Bronchial epithelial cell (primary cell): ENCODE data around the gene CBFA2T2. TPM values are rescaled to one million over a fixed set of nuclear protein-coding genes. Genes with fewer than 3 reads are reported as not detected.

Source experiments
- DNase-seq: peaks from one replicate; pipeline ENCODE4 v3.0.0-alpha.2; 2010; ENCODE audit warnings: low read depth
- FAIRE-seq: peaks from 2 replicates; lab custom pipeline; 2011; peaks lifted over from hg19 to GRCh38; lab: Jason Lieb, UNC
- H3K27me3 ChIP-seq: 2 replicates; pipeline ENCODE4 v1.5.1; 2011; ENCODE audit warnings: low read length; ENCODE audit not compliant: control insufficient read depth, insufficient read depth
- H3K36me3 ChIP-seq: 2 replicates; pipeline ENCODE4 v1.5.1; 2011; ENCODE audit warnings: low read length; ENCODE audit not compliant: control insufficient read depth, insufficient read depth
- H3K4me3 ChIP-seq: 2 replicates; pipeline ENCODE4 v1.5.1; 2011; ENCODE audit warnings: mild to moderate bottlenecking, low read depth, low read length, control low read depth
- CTCF ChIP-seq: IDR thresholded peaks from 2 replicates; pipeline ENCODE4 v1.5.1; 2011; ENCODE audit warnings: mild to moderate bottlenecking, moderate library complexity, low read length, control low read depth, inconsistent platforms; ENCODE audit not compliant: insufficient read depth, severe bottlenecking
- total RNA-seq: library from RNA; depleted of rRNA; stranded (reverse); fragments of >200 nt; gene quantifications from 2 replicates; pipeline ENCODE4 v1.2.1, GENCODE V29; 2014

Gene CBFA2T2
- total RNA-seq, 1 donor from 2014 or later, result 5.3 TPM

GRCh38 chr20:33686984-33687366, 197.1 kb downstream of the CBFA2T2 start:
- FAIRE-seq (no peak), DNase-seq (no peak)
- H3K4me3 ChIP-seq, result no peak overlapping the region
- TF ChIP-seq CTCF, result no peak
- H3K36me3 ChIP-seq, result no peaks in the 10 kb centered on the region
- H3K27me3 ChIP-seq, result no peaks in the 10 kb centered on the region

- FAIRE-seq, result no peak
- H3K4me3 ChIP-seq, result no peak overlapping the region
- no peak for TF ChIP-seq CTCF
Measured at GRCh38 chr20:33687370-33687915, 197.5 kb downstream of the CBFA2T2 start.

DNA sequence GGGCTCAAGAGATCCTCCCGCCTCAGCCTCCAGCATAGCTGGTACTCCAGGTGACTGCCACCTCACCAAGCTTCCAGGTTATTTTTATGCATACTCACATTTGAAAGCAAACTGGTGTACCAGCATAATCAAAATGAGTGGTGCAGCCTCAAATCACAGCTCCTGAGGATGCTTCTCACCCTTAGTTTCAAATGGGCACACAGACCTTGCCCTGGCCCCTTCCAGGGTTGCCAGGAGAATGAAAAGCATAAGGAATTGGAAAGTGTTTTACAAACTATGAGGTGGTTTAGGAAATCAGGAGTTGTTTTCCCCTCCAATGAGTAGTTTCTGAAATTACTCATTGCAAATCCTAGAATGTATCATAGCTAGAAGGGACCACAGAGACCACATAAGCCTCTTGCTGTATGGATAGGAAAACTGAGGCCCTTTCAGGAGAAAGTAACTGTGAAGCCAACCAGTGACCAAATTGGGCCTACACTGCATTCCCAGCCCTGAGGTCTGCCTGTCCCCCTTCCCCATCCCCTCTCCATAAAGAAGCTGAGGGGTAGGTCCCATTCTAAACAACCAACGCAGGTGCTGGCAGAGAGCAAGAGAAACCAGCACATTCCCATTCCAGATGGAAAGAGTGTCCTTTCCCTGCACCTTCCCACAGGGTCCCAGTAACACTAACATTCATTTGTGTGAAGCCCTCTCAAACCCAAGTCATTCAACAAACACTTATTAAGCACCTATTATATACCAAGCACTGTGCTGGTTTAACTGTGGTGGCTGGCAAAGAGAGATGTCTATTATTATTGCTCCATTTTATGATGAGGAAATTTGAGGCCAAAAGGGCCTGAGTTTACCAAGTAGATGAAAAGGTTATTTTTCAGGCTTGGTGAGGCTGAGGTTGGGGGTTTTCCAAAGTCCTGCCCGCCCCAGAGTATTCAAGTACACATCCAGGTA, 198.4 kb downstream of the CBFA2T2 start:
- Histone ChIP-seq H3K27me3 (no peaks in the 10 kb centered on the region), H3K36me3 (no peaks in the 10 kb centered on the region), H3K4me3 (no peak overlapping the region)
- FAIRE-seq (no peak), DNase-seq (no peak)
- no peak for TF ChIP-seq CTCF

More at GRCh38 chr20:33687370-33687915, 197.5 kb downstream of the CBFA2T2 start:
- no peaks in the 10 kb centered on the region for H3K27me3 ChIP-seq
- no peaks in the 10 kb centered on the region for H3K36me3 ChIP-seq
- no peak for DNase-seq

DNA sequence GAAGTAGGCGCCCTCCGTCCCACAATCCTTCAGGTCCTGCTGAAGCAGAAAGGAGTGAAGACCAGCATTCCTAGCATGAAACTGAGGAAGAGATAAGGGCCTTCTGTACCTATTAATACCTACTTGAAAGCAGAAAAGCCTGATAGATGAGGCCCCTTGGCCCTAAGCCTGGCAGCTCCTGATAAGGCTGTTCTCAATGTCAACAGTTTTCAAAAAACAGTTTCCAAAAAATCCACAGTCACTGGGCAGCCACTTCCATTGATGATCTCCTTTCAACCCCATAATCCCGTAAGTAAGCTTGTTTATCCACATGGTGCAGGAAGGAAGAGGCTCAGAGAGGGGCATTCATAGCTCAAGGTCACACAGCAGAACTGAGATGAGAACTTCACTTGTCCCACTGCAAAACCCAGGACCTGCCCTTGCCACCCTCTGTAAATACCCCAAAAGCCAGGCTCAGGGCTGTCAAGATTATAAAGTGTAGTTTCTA, 199.1 kb downstream of the CBFA2T2 start:
- Histone ChIP-seq H3K27me3 (no peaks in the 10 kb centered on the region), H3K36me3 (no peaks in the 10 kb centered on the region), H3K4me3 (no peak overlapping the region)
- DNase-seq (no peak), FAIRE-seq (no peak)
- TF ChIP-seq CTCF, result no peak

- no peak for DNase-seq
- no peak for FAIRE-seq
- Histone ChIP-seq H3K27me3 (no peaks in the 10 kb centered on the region), H3K36me3 (no peaks in the 10 kb centered on the region), H3K4me3 (no peak overlapping the region)
- no peak for TF ChIP-seq CTCF
Measured at GRCh38 chr20:33689493-33689892, 199.6 kb downstream of the CBFA2T2 start.
